Measurements from ENCODE around the gene NSMF. TPM values are rescaled to one million over a fixed set of nuclear protein-coding genes. Genes with fewer than 3 reads are reported as not detected.

Gene NSMF
- total RNA-seq, 1 donor: 22.4 TPM

DNA sequence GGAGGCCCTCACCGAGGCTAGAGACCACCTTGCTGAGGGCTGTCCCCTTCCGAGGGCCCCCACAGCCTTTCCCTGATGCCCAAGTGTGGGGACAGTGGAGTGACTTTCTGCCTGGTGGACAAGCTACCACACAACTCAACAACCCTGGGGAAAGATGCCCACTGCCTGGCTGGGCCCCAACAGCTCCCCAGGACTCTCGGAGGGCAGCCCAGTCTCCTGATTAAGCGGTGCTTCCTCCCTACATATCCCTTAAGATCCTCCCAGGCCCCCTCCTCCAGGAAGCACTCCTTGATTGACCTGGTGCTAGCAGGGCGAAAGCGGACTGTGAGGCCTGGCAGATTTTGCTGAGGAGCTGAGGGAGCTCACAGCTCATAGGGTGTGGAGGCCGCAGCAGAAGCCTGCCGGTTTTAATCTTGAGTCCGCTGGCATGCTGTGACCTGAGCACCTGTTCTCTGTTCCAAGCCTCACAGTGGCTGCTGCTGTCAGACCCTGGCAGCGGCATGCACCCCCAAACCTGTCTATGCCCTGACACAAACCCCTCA, 2.2 kb downstream of the NSMF start:
- H3K4me1 ChIP-seq (ENCODE audit: insufficient read depth, low read length): peaks cover 31% of the 10 kb centered on the region
- no peaks in the 10 kb centered on the region for H3K27me3 ChIP-seq (ENCODE audit: insufficient read depth, low read length)
- H3K79me2 ChIP-seq (ENCODE audit: insufficient read depth, low read length): peaks cover 11% of the 10 kb centered on the region
- DNase-seq (ENCODE audit: insufficient read length, low spot score, missing footprints): no peak
- no peak overlapping the region for H2AFZ ChIP-seq (ENCODE audit: low read length)
- H3K4me2 ChIP-seq (ENCODE audit: insufficient read depth, low read length): peak overlapping the region; percentile 48
- no peaks in the 10 kb centered on the region for H3K9me3 ChIP-seq (ENCODE audit: low read depth, low read length)
- TF ChIP-seq CTCF (IDR thresholded peaks at IDR 0.05; ENCODE audit: extremely low read depth, low read depth, low read length): no peak
- H3K36me3 ChIP-seq (ENCODE audit: insufficient read depth, low read length): peaks cover 23% of the 10 kb centered on the region
- peak overlapping the region; percentile 31 for H3K4me3 ChIP-seq (ENCODE audit: insufficient read depth, low read length)
- peaks cover 39% of the 10 kb centered on the region for H4K20me1 ChIP-seq (ENCODE audit: insufficient read depth, low read length)
- H3K27ac ChIP-seq (ENCODE audit: low read depth, low read length): peak overlapping the region; percentile 63

GRCh38 chr9:137456061-137456863, 2.9 kb downstream of the NSMF start:
- Histone ChIP-seq H2AFZ (ENCODE audit: low read length) (no peak overlapping the region), H3K4me3 (ENCODE audit: insufficient read depth, low read length) (peak overlapping the region; percentile 31), H3K4me2 (ENCODE audit: insufficient read depth, low read length) (peak overlapping the region; percentile 48), H3K27ac (ENCODE audit: low read depth, low read length) (peak overlapping the region; percentile 63), H3K4me1 (ENCODE audit: insufficient read depth, low read length) (peaks cover 31% of the 10 kb centered on the region), H3K27me3 (ENCODE audit: insufficient read depth, low read length) (no peaks in the 10 kb centered on the region), H3K79me2 (ENCODE audit: insufficient read depth, low read length) (peaks cover 11% of the 10 kb centered on the region), H3K36me3 (ENCODE audit: insufficient read depth, low read length) (peaks cover 23% of the 10 kb centered on the region), H3K9me3 (ENCODE audit: low read depth, low read length) (no peaks in the 10 kb centered on the region), H4K20me1 (ENCODE audit: insufficient read depth, low read length) (peaks cover 39% of the 10 kb centered on the region)
- DNase-seq (ENCODE audit: insufficient read length, low spot score, missing footprints): peak; percentile 98
- TF ChIP-seq CTCF (IDR thresholded peaks at IDR 0.05; ENCODE audit: extremely low read depth, low read depth, low read length): no peak

GRCh38 chr9:137455359-137455991, 3.7 kb downstream of the NSMF start:
- Histone ChIP-seq H3K4me2 (ENCODE audit: insufficient read depth, low read length) (no peak overlapping the region), H3K79me2 (ENCODE audit: insufficient read depth, low read length) (peaks cover 11% of the 10 kb centered on the region), H3K4me3 (ENCODE audit: insufficient read depth, low read length) (no peak overlapping the region), H3K9me3 (ENCODE audit: low read depth, low read length) (no peaks in the 10 kb centered on the region), H3K27ac (ENCODE audit: low read depth, low read length) (no peak overlapping the region), H2AFZ (ENCODE audit: low read length) (no peak overlapping the region), H3K27me3 (ENCODE audit: insufficient read depth, low read length) (no peaks in the 10 kb centered on the region), H3K4me1 (ENCODE audit: insufficient read depth, low read length) (peaks cover 31% of the 10 kb centered on the region), H3K36me3 (ENCODE audit: insufficient read depth, low read length) (peaks cover 23% of the 10 kb centered on the region), H4K20me1 (ENCODE audit: insufficient read depth, low read length) (peaks cover 39% of the 10 kb centered on the region)
- no peak for TF ChIP-seq CTCF (IDR thresholded peaks at IDR 0.05; ENCODE audit: extremely low read depth, low read depth, low read length)
- peak; percentile 58 for DNase-seq (ENCODE audit: insufficient read length, low spot score, missing footprints)
